GM23338 (cell line): Measurements from ENCODE around the gene CYP4F22.
"Not testable (repeated sequence)": the region's sequence is repeated elsewhere in the genome, so short reads cannot be mapped to it uniquely, and the experiment has no call there.

Experiments used
- EZH2 ChIP-seq: fragments of 200-600 bp; sonication (generic); IDR thresholded peaks from one replicate; pipeline ENCODE4 v1.8.0; 2017; ENCODE audit warnings: antibody characterized with exemption, mild to moderate bottlenecking, low read depth; ENCODE audit not compliant: unreplicated experiment
- STAT1 ChIP-seq: IDR thresholded peaks from one replicate; pipeline ENCODE4 v1.6.1; 2016; ENCODE audit warnings: antibody characterized with exemption; ENCODE audit not compliant: unreplicated experiment
- TF ChIP-seq, protein P1 (sequence below): fragments of 250-450 bp; sonication (Bioruptor Pico); IDR thresholded peaks from 2 replicates; pipeline ENCODE4 v1.5.0; 2020; ENCODE audit warnings: mild to moderate bottlenecking, moderate library complexity

DNA sequence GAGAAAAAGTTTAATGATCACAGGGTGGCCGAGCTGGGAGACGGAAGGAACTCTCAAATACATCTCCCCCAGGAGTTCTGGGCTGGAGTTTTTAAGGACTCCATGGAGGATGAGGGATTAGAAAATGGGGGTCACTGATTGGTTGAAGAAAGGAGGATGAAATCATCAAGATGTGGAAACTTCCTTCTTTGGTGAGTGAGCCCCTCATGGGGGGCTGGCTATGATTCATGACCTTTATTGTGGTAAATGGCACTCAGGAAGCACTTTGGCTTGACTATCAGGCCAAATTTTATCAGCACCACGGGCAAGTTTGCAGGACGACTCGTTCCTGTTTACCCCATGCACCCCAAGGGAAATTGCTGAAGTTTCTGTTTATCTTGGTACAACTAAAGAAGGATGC is 84.2 kb downstream of the CYP4F22 start:
- TF ChIP-seq STAT1, EZH2: not testable (repeated sequence)
- TF ChIP-seq, protein P1, sequence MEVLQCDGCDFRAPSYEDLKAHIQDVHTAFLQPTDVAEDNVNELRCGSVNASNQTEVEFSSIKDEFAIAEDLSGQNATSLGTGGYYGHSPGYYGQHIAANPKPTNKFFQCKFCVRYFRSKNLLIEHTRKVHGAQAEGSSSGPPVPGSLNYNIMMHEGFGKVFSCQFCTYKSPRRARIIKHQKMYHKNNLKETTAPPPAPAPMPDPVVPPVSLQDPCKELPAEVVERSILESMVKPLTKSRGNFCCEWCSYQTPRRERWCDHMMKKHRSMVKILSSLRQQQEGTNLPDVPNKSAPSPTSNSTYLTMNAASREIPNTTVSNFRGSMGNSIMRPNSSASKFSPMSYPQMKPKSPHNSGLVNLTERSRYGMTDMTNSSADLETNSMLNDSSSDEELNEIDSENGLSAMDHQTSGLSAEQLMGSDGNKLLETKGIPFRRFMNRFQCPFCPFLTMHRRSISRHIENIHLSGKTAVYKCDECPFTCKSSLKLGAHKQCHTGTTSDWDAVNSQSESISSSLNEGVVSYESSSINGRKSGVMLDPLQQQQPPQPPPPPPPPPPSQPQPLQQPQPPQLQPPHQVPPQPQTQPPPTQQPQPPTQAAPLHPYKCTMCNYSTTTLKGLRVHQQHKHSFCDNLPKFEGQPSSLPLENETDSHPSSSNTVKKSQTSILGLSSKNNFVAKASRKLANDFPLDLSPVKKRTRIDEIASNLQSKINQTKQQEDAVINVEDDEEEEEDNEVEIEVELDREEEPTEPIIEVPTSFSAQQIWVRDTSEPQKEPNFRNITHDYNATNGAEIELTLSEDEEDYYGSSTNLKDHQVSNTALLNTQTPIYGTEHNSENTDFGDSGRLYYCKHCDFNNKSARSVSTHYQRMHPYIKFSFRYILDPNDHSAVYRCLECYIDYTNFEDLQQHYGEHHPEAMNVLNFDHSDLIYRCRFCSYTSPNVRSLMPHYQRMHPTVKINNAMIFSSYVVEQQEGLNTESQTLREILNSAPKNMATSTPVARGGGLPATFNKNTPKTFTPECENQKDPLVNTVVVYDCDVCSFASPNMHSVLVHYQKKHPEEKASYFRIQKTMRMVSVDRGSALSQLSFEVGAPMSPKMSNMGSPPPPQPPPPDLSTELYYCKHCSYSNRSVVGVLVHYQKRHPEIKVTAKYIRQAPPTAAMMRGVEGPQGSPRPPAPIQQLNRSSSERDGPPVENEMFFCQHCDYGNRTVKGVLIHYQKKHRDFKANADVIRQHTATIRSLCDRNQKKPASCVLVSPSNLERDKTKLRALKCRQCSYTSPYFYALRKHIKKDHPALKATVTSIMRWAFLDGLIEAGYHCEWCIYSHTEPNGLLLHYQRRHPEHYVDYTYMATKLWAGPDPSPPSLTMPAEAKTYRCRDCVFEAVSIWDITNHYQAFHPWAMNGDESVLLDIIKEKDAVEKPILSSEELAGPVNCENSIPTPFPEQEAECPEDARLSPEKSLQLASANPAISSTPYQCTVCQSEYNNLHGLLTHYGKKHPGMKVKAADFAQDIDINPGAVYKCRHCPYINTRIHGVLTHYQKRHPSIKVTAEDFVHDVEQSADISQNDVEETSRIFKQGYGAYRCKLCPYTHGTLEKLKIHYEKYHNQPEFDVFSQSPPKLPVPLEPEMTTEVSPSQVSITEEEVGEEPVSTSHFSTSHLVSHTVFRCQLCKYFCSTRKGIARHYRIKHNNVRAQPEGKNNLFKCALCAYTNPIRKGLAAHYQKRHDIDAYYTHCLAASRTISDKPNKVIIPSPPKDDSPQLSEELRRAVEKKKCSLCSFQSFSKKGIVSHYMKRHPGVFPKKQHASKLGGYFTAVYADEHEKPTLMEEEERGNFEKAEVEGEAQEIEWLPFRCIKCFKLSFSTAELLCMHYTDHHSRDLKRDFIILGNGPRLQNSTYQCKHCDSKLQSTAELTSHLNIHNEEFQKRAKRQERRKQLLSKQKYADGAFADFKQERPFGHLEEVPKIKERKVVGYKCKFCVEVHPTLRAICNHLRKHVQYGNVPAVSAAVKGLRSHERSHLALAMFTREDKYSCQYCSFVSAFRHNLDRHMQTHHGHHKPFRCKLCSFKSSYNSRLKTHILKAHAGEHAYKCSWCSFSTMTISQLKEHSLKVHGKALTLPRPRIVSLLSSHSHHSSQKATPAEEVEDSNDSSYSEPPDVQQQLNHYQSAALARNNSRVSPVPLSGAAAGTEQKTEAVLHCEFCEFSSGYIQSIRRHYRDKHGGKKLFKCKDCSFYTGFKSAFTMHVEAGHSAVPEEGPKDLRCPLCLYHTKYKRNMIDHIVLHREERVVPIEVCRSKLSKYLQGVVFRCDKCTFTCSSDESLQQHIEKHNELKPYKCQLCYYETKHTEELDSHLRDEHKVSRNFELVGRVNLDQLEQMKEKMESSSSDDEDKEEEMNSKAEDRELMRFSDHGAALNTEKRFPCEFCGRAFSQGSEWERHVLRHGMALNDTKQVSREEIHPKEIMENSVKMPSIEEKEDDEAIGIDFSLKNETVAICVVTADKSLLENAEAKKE (CRISPR knock-in tag), result not testable (repeated sequence)
